IMR-90 (cell line): ENCODE data around the gene PAFAH1B2. TPM values are rescaled to one million over a fixed set of nuclear protein-coding genes. Genes with fewer than 3 reads are reported as not detected.

Source experiments
- ATAC-seq: fragments of 200-7000 bp; cut with Tn5 transposase; 2 replicates; pipeline ENCODE4 v1.9.1; 2020; ENCODE audit warnings: low read depth, mild to moderate bottlenecking, moderate library complexity
- BruUV-seq: library from RNA; stranded (reverse); fragments of 400-500 nt; replicated peaks from 2 replicates; lab custom pipeline; 2021; lab: Mats Ljungman, UMichigan
- CTCF ChIA-PET: fragments of 300-600 bp; formaldehyde crosslinking; extraction: SDS; loops from one replicate; lab custom pipeline; 2021; ENCODE audit warnings: antibody characterized with exemption; lab: Yijun Ruan, JAX
- POLR2A ChIA-PET: fragments of 300-600 bp; sonication (Branson Sonifier 250); formaldehyde crosslinking; loops from one replicate; lab custom pipeline; 2022; ENCODE audit warnings: antibody characterized with exemption; ENCODE audit not compliant: unreplicated experiment; lab: Charles Lee
- DNase-seq: peaks from one replicate; pipeline ENCODE4 v3.0.0; 2013
- H2AFZ ChIP-seq: replicated peaks from 2 replicates; pipeline ENCODE3; 2013; ENCODE audit warnings: low read length, mild to moderate bottlenecking; ENCODE audit not compliant: poor library complexity
- H2AK5ac ChIP-seq: 2 replicates; pipeline ENCODE4 v1.6.1; 2013; ENCODE audit warnings: low read depth, low read length, inconsistent platforms
- H2AK9ac ChIP-seq: replicated peaks from 2 replicates; pipeline ENCODE3; 2013; ENCODE audit warnings: mild to moderate bottlenecking, low read depth, low read length, moderate library complexity; ENCODE audit not compliant: poor library complexity
- H2BK120ac ChIP-seq: 2 replicates; pipeline ENCODE4 v1.6.1; 2013; ENCODE audit warnings: low read depth, low read length, inconsistent platforms
- H2BK15ac ChIP-seq: 3 replicates; pipeline ENCODE4 v1.6.1; 2013; ENCODE audit warnings: low read depth, low read length, inconsistent platforms
- H2BK20ac ChIP-seq: 2 replicates; pipeline ENCODE4 v1.6.1; 2013; ENCODE audit warnings: low read depth, mild to moderate bottlenecking, inconsistent platforms, low read length, moderate library complexity
- H2BK5ac ChIP-seq: 2 replicates; pipeline ENCODE4 v1.6.1; 2013; ENCODE audit warnings: mild to moderate bottlenecking, low read depth, low read length, inconsistent platforms; ENCODE audit not compliant: poor library complexity, severe bottlenecking
- H3K14ac ChIP-seq: replicated peaks from 2 replicates; pipeline ENCODE4 v1.6.1; 2013; ENCODE audit warnings: low read depth, low read length, inconsistent platforms
- H3K18ac ChIP-seq: 2 replicates; pipeline ENCODE4 v1.6.1; 2013; ENCODE audit warnings: low read depth, low read length, control low read depth
- H3K23ac ChIP-seq: 2 replicates; pipeline ENCODE4 v1.6.1; 2013; ENCODE audit warnings: low read depth, low read length, inconsistent platforms
- H3K27ac ChIP-seq: 2 replicates; pipeline ENCODE4 v1.5.1; 2013; ENCODE audit warnings: mild to moderate bottlenecking, control low read depth, low read length; ENCODE audit not compliant: insufficient read depth
- H3K27me3 ChIP-seq: 2 replicates; pipeline ENCODE4 v1.6.1; 2013; ENCODE audit warnings: low read length; ENCODE audit not compliant: control insufficient read depth, insufficient read depth
- H3K36me3 ChIP-seq: 2 replicates; pipeline ENCODE4 v1.6.1; 2013; ENCODE audit warnings: low read length, mixed read lengths; ENCODE audit not compliant: control insufficient read depth, insufficient read depth
- H3K4ac ChIP-seq: 2 replicates; pipeline ENCODE4 v1.6.1; 2013; ENCODE audit warnings: low read depth, low read length, inconsistent platforms
- H3K4me1 ChIP-seq: 2 replicates; pipeline ENCODE4 v1.6.1; 2013; ENCODE audit warnings: low read length, mixed read lengths; ENCODE audit not compliant: control insufficient read depth, insufficient read depth
- H3K4me2 ChIP-seq: 2 replicates; pipeline ENCODE4 v1.6.1; 2013; ENCODE audit warnings: low read depth, mild to moderate bottlenecking, control low read depth, low read length, moderate library complexity
- H3K4me3 ChIP-seq: 2 replicates; pipeline ENCODE4 v1.5.1; 2013; ENCODE audit warnings: low read depth, mild to moderate bottlenecking, control low read depth, low read length, moderate library complexity; ENCODE audit not compliant: insufficient read depth
- H3K56ac ChIP-seq: 2 replicates; pipeline ENCODE4 v1.6.1; 2013; ENCODE audit warnings: low read length, inconsistent platforms; ENCODE audit not compliant: insufficient read depth; ENCODE audit errors: extremely low read depth
- H3K79me1 ChIP-seq, 2 experiments: 2 replicates each; pipeline ENCODE4 v1.6.1; 2013; ENCODE audit warnings: low read length in 2 of 2, inconsistent platforms in 1 of 2, low read depth in 1 of 2
- H3K9ac ChIP-seq: 2 replicates; pipeline ENCODE4 v1.6.1; 2013; ENCODE audit warnings: low read depth, low read length, control low read depth
- H3K9me1 ChIP-seq: 2 replicates; pipeline ENCODE4 v1.6.1; 2013; ENCODE audit warnings: low read length, inconsistent platforms; ENCODE audit not compliant: insufficient read depth
- H3K9me3 ChIP-seq: 2 replicates; pipeline ENCODE4 v1.6.1; 2013; ENCODE audit warnings: low read length; ENCODE audit not compliant: control insufficient read depth, insufficient read depth
- H4K20me1 ChIP-seq: 2 replicates; pipeline ENCODE4 v1.6.1; 2013; ENCODE audit warnings: low read length, inconsistent platforms; ENCODE audit not compliant: insufficient read depth
- H4K5ac ChIP-seq: 2 replicates; pipeline ENCODE4 v1.6.1; 2013; ENCODE audit warnings: mild to moderate bottlenecking, low read depth, low read length, control low read depth
- H4K8ac ChIP-seq, 2 experiments: 2 replicates each; pipeline ENCODE4 v1.6.1; 2013; ENCODE audit warnings: low read depth in 2 of 2, low read length in 2 of 2, control low read depth in 1 of 2, inconsistent platforms in 1 of 2
- H4K91ac ChIP-seq: 2 replicates; pipeline ENCODE4 v1.6.1; 2013; ENCODE audit warnings: low read depth, low read length, inconsistent platforms; ENCODE audit not compliant: insufficient read depth
- FOS ChIP-seq: fragments of 150-350 bp; IDR thresholded peaks from 2 replicates; pipeline ENCODE4 v1.6.1; 2016; ENCODE audit warnings: low read depth, low read length
- MAFK ChIP-seq: IDR thresholded peaks from 2 replicates; pipeline ENCODE4 v1.6.1; 2012; ENCODE audit warnings: low read depth, low read length, improper control_type of control experiment
- POLR2A ChIP-seq: IDR thresholded peaks from 2 replicates; pipeline ENCODE4 v1.6.1; 2012; ENCODE audit warnings: mild to moderate bottlenecking, low read depth, low read length
- WGBS, 2 experiments: methylation state at CpG; one replicate each; pipeline versions ENCODE4 v1.1.5 to v1.1.7; 2013; ENCODE audit warnings: missing lambda C conversion rate in 2 of 2; ENCODE audit not compliant: insufficient read length in 1 of 2; ENCODE audit errors: extremely low coverage in 2 of 2; 5-methylcytosine and 5-hydroxymethylcytosine counted together
- dilution Hi-C: fragments of 300-500 bp; cut with HindIII; formaldehyde crosslinking; loops from one replicate; pipeline ENCODE4 v1.14.3; 2018; ENCODE audit warnings: low sequenced_read_pairs; ENCODE audit not compliant: unreplicated experiment
- in situ Hi-C: fragments of 300-500 bp; cut with MboI; formaldehyde crosslinking; loops from 3 replicates; pipeline ENCODE4 v1.14.3; 2019; ENCODE audit warnings: low sequenced_read_pairs, inconsistent platforms, mixed read lengths
- intact Hi-C: fragments of 100-400 bp; cut with micrococcal nuclease; formaldehyde crosslinking; loops from 2 replicates; pipeline ENCODE4 v1.10.0; 2022
- polyA plus RNA-seq, 3 experiments: library from polyadenylated mRNA; depleted of rRNA; stranded (reverse); fragments of >200 nt; gene quantifications; 2 replicates each; pipeline ENCODE4 v1.2.3, GENCODE V29; 2012; ENCODE audit warnings: low replicate concordance in 1 of 3
- total RNA-seq: library from RNA; depleted of rRNA; stranded (reverse); fragments of >200 nt; gene quantifications from 2 replicates; pipeline ENCODE4 v1.2.3, GENCODE V29; 2012
- TF ChIP-seq, protein P1 (sequence below): fragments of 150-350 bp; IDR thresholded peaks from 2 replicates; pipeline ENCODE4 v1.6.1; 2017; ENCODE audit warnings: mild to moderate bottlenecking, antibody characterized with exemption, low read length, low read depth

PAFAH1B2 gene
- total and polyA plus RNA-seq, 2 of the 4 experiments (the other 2 are of a cell fraction) = 29.8 to 280 TPM

DNA sequence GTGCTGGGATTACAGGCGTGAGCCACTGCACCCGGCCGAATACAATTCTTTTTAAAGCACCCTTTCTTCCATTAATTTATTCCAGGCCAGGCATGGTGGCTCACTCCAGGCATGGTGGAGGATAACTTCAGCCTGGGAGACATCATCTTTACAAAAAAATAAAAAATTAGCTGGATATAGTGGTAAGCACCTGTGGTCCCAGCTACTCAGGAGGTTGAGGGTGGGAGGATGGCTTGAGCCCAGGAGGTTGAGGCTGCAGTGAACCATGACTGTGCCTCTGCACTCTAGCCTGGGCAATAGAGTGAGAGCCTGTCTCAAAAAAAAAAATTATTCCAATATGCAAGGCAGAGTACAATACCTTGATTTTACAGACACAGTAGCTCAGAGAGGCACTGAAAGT, 66.5 kb downstream of the PAFAH1B2 start:
- no peak overlapping the region for H3K9ac ChIP-seq
- H4K8ac ChIP-seq = no peak overlapping the region
- H3K56ac ChIP-seq = no peak overlapping the region
- H3K14ac ChIP-seq = no peak overlapping the region
- no peak overlapping the region for H3K4me3 ChIP-seq
- no peak for DNase-seq
- H3K27ac ChIP-seq = no peak overlapping the region; the same call in 1 of the 2 replicates
- H2AFZ ChIP-seq = no peak overlapping the region
- H3K9me1 ChIP-seq = no peaks in the 10 kb centered on the region
- BruUV-seq = no TSS peak
- H4K91ac ChIP-seq = no peak overlapping the region
- ATAC-seq = no peak
- POLR2A ChIA-PET = no interaction called here
- CTCF ChIA-PET = interaction anchor here (1.6 kb wide), 1 partner anchor 10 kb away, joined by 3 read pairs; no protein-coding TSS in a partner anchor
- no peak overlapping the region for H3K18ac ChIP-seq
- H4K20me1 ChIP-seq = no peaks in the 10 kb centered on the region
- dilution Hi-C loops = no loop called here
- H3K79me1 ChIP-seq = peaks cover 0 to 9% of the 10 kb centered on the region in 2 experiments; a peak in 1 of 4 replicates
- H4K5ac ChIP-seq = no peak overlapping the region
- H2AK9ac ChIP-seq = no peak overlapping the region
- no peak overlapping the region for H2BK5ac ChIP-seq
- no peak overlapping the region for H3K4ac ChIP-seq
- peaks cover 17% of the 10 kb centered on the region for H3K36me3 ChIP-seq
- no peak overlapping the region for H2BK20ac ChIP-seq
- in situ Hi-C loops = no loop called here
- no peaks in the 10 kb centered on the region; the same call in 1 of the 2 replicates for H3K4me1 ChIP-seq
- H3K27me3 ChIP-seq = no peaks in the 10 kb centered on the region
- no peak overlapping the region for H2AK5ac ChIP-seq
- H3K4me2 ChIP-seq = no peak overlapping the region
- intact Hi-C loops = no loop called here
- H3K9me3 ChIP-seq = no peaks in the 10 kb centered on the region
- no peak overlapping the region for H2BK120ac ChIP-seq
- TF ChIP-seq FOS (no peak), POLR2A (peak; percentile 33), MAFK (no peak)
- TF ChIP-seq, protein P1, sequence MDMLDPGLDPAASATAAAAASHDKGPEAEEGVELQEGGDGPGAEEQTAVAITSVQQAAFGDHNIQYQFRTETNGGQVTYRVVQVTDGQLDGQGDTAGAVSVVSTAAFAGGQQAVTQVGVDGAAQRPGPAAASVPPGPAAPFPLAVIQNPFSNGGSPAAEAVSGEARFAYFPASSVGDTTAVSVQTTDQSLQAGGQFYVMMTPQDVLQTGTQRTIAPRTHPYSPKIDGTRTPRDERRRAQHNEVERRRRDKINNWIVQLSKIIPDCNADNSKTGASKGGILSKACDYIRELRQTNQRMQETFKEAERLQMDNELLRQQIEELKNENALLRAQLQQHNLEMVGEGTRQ = no peak
- no peak overlapping the region for H3K23ac ChIP-seq
- WGBS, 2 experiments = no CpG with 5 or more reads among the region's 3 CpGs
- H2BK15ac ChIP-seq = no peak overlapping the region
